ENCODE results near the gene ELOB. TPM values are rescaled to one million over a fixed set of nuclear protein-coding genes. Genes with fewer than 3 reads are reported as not detected.

Gene ELOB
- total and polyA plus RNA-seq, 2 of the 8 experiments (the other 6 are each of a cell fraction or from before 2014, with no cell fraction given), result 237 to 1,357 TPM

DNA sequence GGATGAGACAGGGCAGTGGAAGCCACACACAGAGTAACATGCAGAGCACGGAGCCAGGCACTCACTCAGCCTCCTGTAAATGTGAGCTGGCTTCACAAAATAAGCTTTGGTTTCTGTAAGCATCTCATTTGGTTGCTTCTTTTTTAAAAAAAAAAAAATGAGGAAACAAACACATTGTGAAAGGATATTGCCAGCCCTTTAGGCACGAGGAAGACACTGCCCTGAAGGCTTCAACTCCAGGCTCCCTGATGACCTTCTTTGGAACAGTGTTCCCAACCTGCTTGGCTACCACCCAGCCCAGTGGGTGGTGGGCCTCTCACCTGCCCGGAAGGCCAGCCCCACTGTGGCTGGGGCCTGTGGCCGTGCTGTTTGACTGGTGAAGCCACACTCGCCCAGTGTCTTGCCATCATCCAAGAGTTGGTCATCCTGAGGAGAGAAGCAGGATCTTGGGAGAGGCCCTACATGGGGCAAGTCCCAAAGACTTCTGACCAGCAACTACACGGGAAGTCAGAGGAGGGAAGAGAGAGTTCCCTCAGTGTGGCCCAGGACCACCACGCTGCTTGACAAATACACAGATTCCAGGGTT, 1.9 kb downstream of the ELOB start:
- H2AK5ac ChIP-seq (ENCODE audit: low read depth, low read length), result no peak overlapping the region
- ChIA-PET POLR2A (ENCODE audit: partially characterized antibody) (interaction anchor here (1.3 to 9.5 kb wide), 9 partner anchors 8 to 108 kb away, joined by 3 to 180 read pairs (median 16); partner anchors contain the start of genes FLYWCH2 and SRRM2), CTCF (ENCODE audit: partially characterized antibody) (interaction anchor here (0.9 to 1.3 kb wide), 3 partner anchors 21 to 201 kb away, joined by 3 to 4 read pairs (median 3); no protein-coding TSS in a partner anchor)
- DNase-seq (ENCODE audit: low read depth in 1 of 2, low spot score in 2 of 2) (no peak), FAIRE-seq (no peak)
- peaks cover 19 to 47% (median 27%) of the 10 kb centered on the region in 4 experiments; a peak in 7 of 8 replicates for H3K36me3 ChIP-seq (ENCODE audit: control insufficient read depth in 2 of 4, insufficient read depth in 4 of 4, low read length in 3 of 4)
- H4K8ac ChIP-seq (ENCODE audit: extremely low read depth, insufficient read depth, low read length), result no peak overlapping the region
- H2BK5ac ChIP-seq (ENCODE audit: low read depth, low read length), result no peak overlapping the region
- H4K20me1 ChIP-seq (replicated peaks in 1 of 2; ENCODE audit: control insufficient read depth in 1 of 2, insufficient read depth in 2 of 2, low read length in 2 of 2), result peaks cover 12 to 22% of the 10 kb centered on the region in 2 experiments
- peaks cover 10% of the 10 kb centered on the region; the same call in 1 of the 2 replicates for H3K23me2 ChIP-seq (ENCODE audit: low read depth, low read length)
- H2BK120ac ChIP-seq (replicated peaks; ENCODE audit: low read depth, low read length), result no peak overlapping the region
- 94% methylated on average over 7 of the region's 7 CpGs; no CpG with 5 or more reads in 1 of the 2 experiments for WGBS, 2 experiments (ENCODE audit: extremely low coverage in 1 of 2, insufficient coverage in 1 of 2, insufficient read length in 1 of 2, insufficient replicate concordance in 2 of 2, low coverage in 1 of 2, low lambda C conversion rate in 2 of 2, missing lambda C conversion rate in 1 of 2)
- H3K9me3 ChIP-seq (ENCODE audit: insufficient read depth in 2 of 2, low read depth in 1 of 2, low read length in 1 of 2), result no peaks in the 10 kb centered on the region
- peaks cover 10% of the 10 kb centered on the region; the same call in 1 of the 2 replicates for H3K79me1 ChIP-seq (ENCODE audit: low read depth, low read length)
- peaks cover 12 to 34% of the 10 kb centered on the region in 2 experiments for H3K79me2 ChIP-seq (ENCODE audit: control insufficient read depth in 1 of 2, insufficient read depth in 2 of 2, low read length in 2 of 2)
- no peak overlapping the region for H2BK15ac ChIP-seq (ENCODE audit: low read length)
- H3K56ac ChIP-seq (replicated peaks; ENCODE audit: insufficient read length, low read depth, low read length), result no peak overlapping the region
- H3K27me3 ChIP-seq (replicated peaks in 1 of 4; ENCODE audit: control insufficient read depth in 3 of 4, extremely low read depth in 1 of 4, insufficient read depth in 3 of 4, low read length in 3 of 4), result no peaks in the 10 kb centered on the region
- H3K4ac ChIP-seq (replicated peaks; ENCODE audit: insufficient read length, low read depth, low read length), result no peak overlapping the region
- H2AFZ ChIP-seq (ENCODE audit: low read length), result no peak overlapping the region
- H3K9ac ChIP-seq (replicated peaks in 1 of 4; ENCODE audit: extremely low read depth in 1 of 4, low read depth in 3 of 4, low read length in 3 of 4), result no peak overlapping the region
- H3K4me2 ChIP-seq (ENCODE audit: insufficient read depth in 1 of 2, low read depth in 2 of 2, low read length in 2 of 2), result peak overlapping the region in 1 of 2 experiments; percentile 88; a peak in 1 of 4 replicates
- H4K91ac ChIP-seq (replicated peaks; ENCODE audit: insufficient read length, low read length), result no peak overlapping the region
- no peak overlapping the region for H2BK12ac ChIP-seq (ENCODE audit: low read depth, low read length)
- H3K18ac ChIP-seq (ENCODE audit: extremely low read depth, low read length), result no peak overlapping the region
- H3K27ac ChIP-seq (ENCODE audit: low read depth, low read length), result no peak overlapping the region
- no peak overlapping the region for H3K14ac ChIP-seq (ENCODE audit: insufficient read length)
- no peak overlapping the region for H3K4me3 ChIP-seq (ENCODE audit: extremely low read depth in 1 of 4, insufficient read depth in 2 of 4, low read depth in 3 of 4, low read length in 4 of 4)
- peaks cover 0 to 4% (median 1%) of the 10 kb centered on the region in 4 experiments; a peak in 6 of 7 replicates for H3K4me1 ChIP-seq (replicated peaks in 1 of 4; ENCODE audit: control insufficient read depth in 3 of 4, insufficient read depth in 4 of 4, low read length in 3 of 4)
- no peak overlapping the region for H2BK20ac ChIP-seq (ENCODE audit: low read length)
- H4K5ac ChIP-seq (ENCODE audit: insufficient read length, low read depth, low read length), result no peak overlapping the region
- no peak overlapping the region for H3K23ac ChIP-seq (ENCODE audit: insufficient read length)
- TF ChIP-seq ASH2L (IDR thresholded peaks at IDR 0.05; ENCODE audit: low read length) (no peak), BRCA1 (IDR thresholded peaks at IDR 0.05; ENCODE audit: low read depth, low read length) (no peak), HDAC2 (IDR thresholded peaks at IDR 0.05; ENCODE audit: borderline replicate concordance in 1 of 2, low read depth in 2 of 2, low read length in 2 of 2) (no peak), CBX5 (IDR thresholded peaks at IDR 0.05; ENCODE audit: low read depth, low read length) (no peak), RFX5 (IDR thresholded peaks at IDR 0.05; ENCODE audit: borderline replicate concordance, low read depth, low read length) (no peak), SIX5 (IDR thresholded peaks at IDR 0.05; ENCODE audit: low read depth, low read length) (no peak), MAFK (IDR thresholded peaks at IDR 0.05; ENCODE audit: low read depth, low read length) (no peak), JUN (IDR thresholded peaks at IDR 0.05; ENCODE audit: low read depth, low read length) (no peak), POLR2AphosphoS5 (IDR thresholded peaks at IDR 0.05; ENCODE audit: low read depth, low read length) (no peak), BCL11A (IDR thresholded peaks at IDR 0.05; ENCODE audit: low read depth in 2 of 2, low read length in 2 of 2) (no peak), EGR1 (IDR thresholded peaks at IDR 0.05; ENCODE audit: borderline replicate concordance, low read depth, low read length) (no peak), SRF (IDR thresholded peaks at IDR 0.05; ENCODE audit: low read depth, low read length) (no peak)
- TF ChIP-seq, protein P1, sequence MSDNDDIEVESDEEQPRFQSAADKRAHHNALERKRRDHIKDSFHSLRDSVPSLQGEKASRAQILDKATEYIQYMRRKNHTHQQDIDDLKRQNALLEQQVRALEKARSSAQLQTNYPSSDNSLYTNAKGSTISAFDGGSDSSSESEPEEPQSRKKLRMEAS (IDR thresholded peaks at IDR 0.05), result no peak
